ENCODE results near the gene DHRSX.
"Not testable (repeated sequence)": the region's sequence is repeated elsewhere in the genome, so short reads cannot be mapped to it uniquely, and the experiment has no call there.

DHRSX gene

DNA sequence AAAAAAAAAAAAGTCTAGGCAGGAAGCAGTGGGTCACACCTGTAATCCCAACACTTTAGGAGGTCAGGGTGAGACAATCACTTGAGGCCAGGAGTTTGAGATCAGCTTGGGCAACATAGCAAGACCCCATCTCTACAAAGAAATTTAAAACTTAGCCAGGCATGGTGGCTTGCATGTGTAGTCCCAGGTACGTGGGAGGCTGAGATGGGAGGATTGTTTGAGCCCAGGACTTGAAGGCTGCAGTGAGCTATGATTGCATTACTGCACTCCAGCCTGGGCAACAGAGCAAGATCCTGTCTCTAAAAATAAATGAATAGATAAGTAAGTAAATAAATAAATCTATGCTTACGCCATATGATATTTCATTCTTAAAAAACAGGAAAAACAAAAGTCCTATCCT, 65.3 kb downstream of the DHRSX start:
- H3K27me3 ChIP-seq (ENCODE audit: low read depth), result no peaks in the 10 kb centered on the region
- H3K4me3 ChIP-seq, result no peak overlapping the region
- in situ Hi-C loops (cut with MboI; ENCODE audit: low sequenced_read_pairs), result no loop called here
- no peak for DNase-seq (ENCODE audit: low spot score in 2 of 2)
- H3K36me3 ChIP-seq (replicated peaks), result peaks cover 7% of the 10 kb centered on the region; the same call in 1 of the 2 replicates
- H3K4me1 ChIP-seq, result peaks cover 4% of the 10 kb centered on the region; the same call in 1 of the 2 replicates
- H3K9me3 ChIP-seq, result peaks cover 5% of the 10 kb centered on the region

DNA sequence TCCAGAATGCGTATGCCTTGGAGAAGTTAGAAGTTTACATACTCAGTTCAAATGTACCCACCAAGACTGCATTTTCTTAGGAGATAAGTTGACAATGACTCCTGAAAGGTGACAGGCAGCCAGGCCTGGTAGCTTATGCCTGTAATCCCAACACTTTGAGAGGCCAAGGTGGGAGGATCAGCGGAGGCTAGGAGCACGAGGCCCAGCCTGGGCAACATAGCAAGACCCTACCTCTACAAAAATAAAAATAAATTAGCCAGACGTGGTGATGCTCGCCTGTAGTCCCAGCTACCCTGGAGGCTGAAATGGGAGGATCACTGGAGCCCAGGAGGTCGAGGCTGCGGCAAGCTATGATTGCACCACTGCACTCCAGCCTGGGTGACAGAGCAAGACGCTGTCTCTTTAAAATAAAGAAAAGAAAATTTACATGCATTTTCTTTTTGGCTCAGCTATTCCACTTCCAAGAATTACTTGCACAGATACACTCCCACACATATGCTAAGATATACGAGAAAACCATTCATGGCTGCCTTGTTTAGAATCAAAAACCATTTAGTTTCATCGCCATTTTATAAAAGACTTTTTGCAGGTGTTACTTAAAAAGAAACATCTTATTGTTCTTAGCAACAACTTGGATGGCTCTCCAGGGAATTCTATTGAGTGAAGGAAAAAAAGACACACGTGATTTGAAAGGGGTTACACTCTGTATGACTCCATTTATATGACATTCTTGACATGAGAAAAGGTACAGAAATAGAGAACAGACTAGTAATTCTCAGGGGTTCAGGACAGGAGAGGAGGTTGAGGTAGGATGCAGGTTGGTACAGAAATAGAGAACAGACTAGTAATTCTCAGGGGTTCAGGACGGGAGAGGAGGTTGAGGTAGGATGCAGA, 66.3 kb downstream of the DHRSX start:
- Histone ChIP-seq H3K36me3 (replicated peaks) (peaks cover 7% of the 10 kb centered on the region; the same call in 1 of the 2 replicates), H3K4me3 (no peak overlapping the region), H3K9me3 (peaks cover under 1% of the 10 kb centered on the region), H3K27me3 (ENCODE audit: low read depth) (no peaks in the 10 kb centered on the region), H3K4me1 (peaks cover 4% of the 10 kb centered on the region; the same call in 1 of the 2 replicates)
- in situ Hi-C loops (cut with MboI; ENCODE audit: low sequenced_read_pairs), result no loop called here
- DNase-seq (ENCODE audit: low spot score in 2 of 2), result peak in 1 of 2 experiments; percentile 4

DNA sequence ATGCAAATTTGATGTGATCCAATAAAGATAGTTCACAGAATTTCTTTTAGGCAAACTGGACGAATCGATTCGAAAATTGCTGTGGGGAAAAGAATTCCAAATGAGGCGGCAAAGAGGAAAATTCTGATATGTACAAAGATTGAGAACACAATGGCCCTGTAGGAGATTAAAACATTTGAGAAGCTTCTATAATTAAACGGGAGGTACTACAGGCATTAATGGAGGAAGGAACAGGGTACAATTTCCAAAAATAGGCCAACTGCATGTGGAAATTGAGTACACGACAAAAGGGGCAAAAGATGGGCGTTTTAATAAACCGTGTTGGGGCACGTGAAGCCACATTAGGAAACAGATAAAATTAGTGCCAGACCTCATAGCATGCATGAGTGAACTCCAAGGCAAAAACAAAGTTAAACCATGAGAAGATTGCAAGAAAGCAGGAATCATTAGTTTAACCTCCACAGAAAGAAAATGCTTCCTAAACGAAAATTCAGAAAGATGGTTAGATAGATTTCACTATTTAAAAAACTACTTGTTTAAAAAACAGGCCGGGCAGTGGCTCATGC, 68.4 kb downstream of the DHRSX start:
- in situ Hi-C loops (cut with MboI; ENCODE audit: low sequenced_read_pairs), result no loop called here
- H3K4me1 ChIP-seq, result peaks cover 4% of the 10 kb centered on the region; the same call in 1 of the 2 replicates
- no peak overlapping the region for H3K4me3 ChIP-seq
- DNase-seq (ENCODE audit: low spot score in 2 of 2), result no peak
- no peaks in the 10 kb centered on the region; the same call in 1 of the 2 replicates for H3K9me3 ChIP-seq
- peaks cover 7% of the 10 kb centered on the region; the same call in 1 of the 2 replicates for H3K36me3 ChIP-seq (replicated peaks)
- no peaks in the 10 kb centered on the region for H3K27me3 ChIP-seq (ENCODE audit: low read depth)

- peaks cover 7% of the 10 kb centered on the region; the same call in 1 of the 2 replicates for H3K36me3 ChIP-seq (replicated peaks)
- in situ Hi-C loops (cut with MboI; ENCODE audit: low sequenced_read_pairs), result no loop called here
- no peak overlapping the region for H3K4me3 ChIP-seq
- DNase-seq (ENCODE audit: low spot score in 2 of 2), result no peak
- peaks cover 4% of the 10 kb centered on the region; the same call in 1 of the 2 replicates for H3K4me1 ChIP-seq
- no peaks in the 10 kb centered on the region; the same call in 1 of the 2 replicates for H3K9me3 ChIP-seq
- H3K27me3 ChIP-seq (ENCODE audit: low read depth), result no peaks in the 10 kb centered on the region
Measured at GRCh38 chrX:2430265-2430825, 70.4 kb downstream of the DHRSX start.

DNA sequence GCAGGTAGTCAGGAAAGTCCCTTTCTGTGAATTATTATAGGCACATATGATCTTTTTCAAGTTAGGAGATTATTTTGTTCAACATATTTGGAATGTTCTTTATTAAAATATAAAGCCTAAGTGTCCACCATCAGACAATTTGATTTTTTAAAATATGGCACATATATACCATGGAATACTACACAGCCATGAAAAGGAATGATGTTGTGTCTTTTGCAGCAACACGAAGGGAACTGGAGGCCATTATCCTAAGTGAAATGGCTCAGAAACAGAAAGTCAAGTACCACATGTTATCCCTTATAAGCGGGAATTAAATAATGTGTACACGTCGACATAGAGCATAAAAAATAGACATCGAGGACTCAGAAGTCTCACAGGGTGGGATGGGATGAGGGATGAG, 73.0 kb downstream of the DHRSX start:
- Histone ChIP-seq H3K27me3 (ENCODE audit: low read depth) (no peaks in the 10 kb centered on the region), H3K4me3 (no peak overlapping the region), H3K36me3 (replicated peaks) (peaks cover 3% of the 10 kb centered on the region; the same call in 1 of the 2 replicates), H3K9me3 (no peaks in the 10 kb centered on the region), H3K4me1 (no peaks in the 10 kb centered on the region)
- in situ Hi-C loops (cut with MboI; ENCODE audit: low sequenced_read_pairs), result no loop called here
- no peak for DNase-seq (ENCODE audit: low spot score in 2 of 2)

GRCh38 chrX:2427147-2427546, 73.6 kb downstream of the DHRSX start:
- H3K4me1 ChIP-seq, result no peaks in the 10 kb centered on the region
- no peaks in the 10 kb centered on the region for H3K27me3 ChIP-seq (ENCODE audit: low read depth)
- H3K4me3 ChIP-seq, result no peak overlapping the region
- H3K9me3 ChIP-seq, result no peaks in the 10 kb centered on the region
- H3K36me3 ChIP-seq (replicated peaks), result peaks cover 3% of the 10 kb centered on the region; the same call in 1 of the 2 replicates
- DNase-seq (ENCODE audit: low spot score in 2 of 2), result no peak
- in situ Hi-C loops (cut with MboI; ENCODE audit: low sequenced_read_pairs), result no loop called here

- no peaks in the 10 kb centered on the region for H3K9me3 ChIP-seq
- in situ Hi-C loops (cut with MboI; ENCODE audit: low sequenced_read_pairs), result no loop called here
- H3K27me3 ChIP-seq (ENCODE audit: low read depth), result no peaks in the 10 kb centered on the region
- H3K4me1 ChIP-seq, result no peaks in the 10 kb centered on the region
- H3K36me3 ChIP-seq (replicated peaks), result peaks cover 7% of the 10 kb centered on the region; the same call in 1 of the 2 replicates
- DNase-seq (ENCODE audit: low spot score in 2 of 2), result no peak
- H3K4me3 ChIP-seq, result no peak overlapping the region
Measured at GRCh38 chrX:2426289-2426882, 74.4 kb downstream of the DHRSX start.

DNA sequence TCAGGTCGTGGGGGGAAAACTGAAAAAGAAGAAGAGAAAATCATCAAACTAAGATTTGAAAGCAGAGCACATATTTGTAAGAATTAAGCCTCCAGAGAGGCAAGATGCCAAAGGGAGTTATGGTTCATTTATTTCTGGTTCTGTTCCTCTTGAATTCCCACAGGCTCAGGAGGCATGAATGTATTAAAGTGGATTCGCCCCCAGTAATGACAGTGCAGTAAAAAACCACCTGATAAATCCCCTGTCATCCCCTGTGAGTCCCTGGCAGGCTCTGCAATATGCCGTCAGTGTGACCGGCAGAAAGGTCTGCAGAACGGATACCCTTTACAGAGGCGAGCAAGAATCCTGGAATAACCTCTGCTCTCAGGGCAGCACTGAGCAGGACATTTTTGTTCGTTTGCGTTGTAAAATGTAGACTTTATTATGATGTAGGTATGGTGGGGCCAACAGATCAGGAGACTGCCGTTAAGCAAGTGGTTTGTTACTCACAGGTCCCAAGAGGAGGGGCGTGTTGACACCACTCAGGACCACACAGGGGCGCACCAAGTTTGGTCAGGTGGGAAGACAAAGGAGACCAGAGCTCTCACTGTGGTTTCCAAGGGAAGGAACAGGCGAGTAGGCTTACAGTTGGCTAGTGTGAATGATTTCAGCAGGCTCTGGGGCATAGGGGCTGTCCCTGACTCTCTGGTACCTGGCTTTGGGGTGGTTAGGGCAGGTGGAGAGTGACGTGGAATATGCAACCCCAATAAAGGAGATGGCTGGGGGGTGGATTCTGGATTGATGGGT, 75.3 kb downstream of the DHRSX start:
- peaks cover 7% of the 10 kb centered on the region; the same call in 1 of the 2 replicates for H3K36me3 ChIP-seq (replicated peaks)
- no peaks in the 10 kb centered on the region for H3K4me1 ChIP-seq
- DNase-seq (ENCODE audit: low spot score in 2 of 2), result no peak
- in situ Hi-C loops (cut with MboI; ENCODE audit: low sequenced_read_pairs), result no loop called here
- no peaks in the 10 kb centered on the region for H3K27me3 ChIP-seq (ENCODE audit: low read depth)
- no peaks in the 10 kb centered on the region for H3K9me3 ChIP-seq
- no peak overlapping the region for H3K4me3 ChIP-seq

GRCh38 chrX:2424317-2424716, 76.5 kb downstream of the DHRSX start:
- no peaks in the 10 kb centered on the region for H3K4me1 ChIP-seq
- peaks cover 7% of the 10 kb centered on the region; the same call in 1 of the 2 replicates for H3K36me3 ChIP-seq (replicated peaks)
- H3K9me3 ChIP-seq, result no peaks in the 10 kb centered on the region
- H3K4me3 ChIP-seq, result no peak overlapping the region
- no peaks in the 10 kb centered on the region for H3K27me3 ChIP-seq (ENCODE audit: low read depth)
- in situ Hi-C loops (cut with MboI; ENCODE audit: low sequenced_read_pairs), result no loop called here
- no peak for DNase-seq (ENCODE audit: low spot score in 2 of 2)

GRCh38 chrX:2423899-2424298, 76.9 kb downstream of the DHRSX start:
- Histone ChIP-seq H3K36me3 (replicated peaks) (peaks cover 7% of the 10 kb centered on the region; the same call in 1 of the 2 replicates), H3K9me3 (no peaks in the 10 kb centered on the region), H3K27me3 (ENCODE audit: low read depth) (no peaks in the 10 kb centered on the region), H3K4me3 (no peak overlapping the region), H3K4me1 (no peaks in the 10 kb centered on the region)
- no peak for DNase-seq (ENCODE audit: low spot score in 2 of 2)
- in situ Hi-C loops (cut with MboI; ENCODE audit: low sequenced_read_pairs), result no loop called here

DNA sequence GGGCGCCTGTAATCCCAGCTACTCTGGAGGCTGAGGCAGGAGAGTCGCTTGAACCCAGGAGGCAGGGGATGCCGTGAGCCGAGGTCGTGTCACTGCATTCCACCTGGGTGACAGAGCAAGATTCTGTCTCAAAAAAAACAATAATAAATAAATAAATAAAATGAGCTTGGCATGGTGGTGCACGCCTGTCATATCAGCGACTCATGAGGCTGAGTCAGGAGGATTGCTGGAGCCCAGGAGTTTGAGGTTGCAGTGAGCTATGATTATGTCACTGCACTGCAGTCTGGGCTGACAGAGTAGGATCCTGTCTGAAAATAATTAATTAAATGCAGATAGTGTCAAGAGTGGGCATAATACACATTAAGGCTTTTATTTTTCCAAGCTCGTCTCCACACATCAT, 77.5 kb downstream of the DHRSX start:
- no peak for DNase-seq (ENCODE audit: low spot score in 2 of 2)
- Histone ChIP-seq H3K27me3 (ENCODE audit: low read depth) (no peaks in the 10 kb centered on the region), H3K4me3 (no peak overlapping the region), H3K4me1 (no peaks in the 10 kb centered on the region), H3K9me3 (no peaks in the 10 kb centered on the region), H3K36me3 (replicated peaks) (peaks cover 7% of the 10 kb centered on the region; the same call in 1 of the 2 replicates)
- in situ Hi-C loops (cut with MboI; ENCODE audit: low sequenced_read_pairs), result no loop called here

DNA sequence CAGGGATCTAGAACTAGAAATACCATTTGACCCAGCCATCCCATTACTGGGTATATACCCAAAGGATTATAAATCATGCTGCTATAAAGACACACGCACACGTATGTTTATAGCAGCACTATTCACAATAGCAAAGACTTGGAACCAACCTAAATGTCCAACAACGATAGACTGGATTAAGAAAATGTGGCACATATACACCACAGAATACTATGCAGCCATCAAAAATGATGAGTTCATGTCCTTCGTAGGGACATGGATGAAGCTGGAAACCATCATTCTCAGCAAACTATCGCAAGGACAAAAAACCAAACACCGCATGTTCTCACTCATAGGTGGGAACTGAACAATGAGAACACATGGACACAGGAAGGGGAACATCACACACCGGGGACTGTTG, 81.4 kb downstream of the DHRSX start:
- H3K4me3 ChIP-seq; H3K4me1 ChIP-seq; in situ Hi-C loops (cut with MboI; ENCODE audit: low sequenced_read_pairs); H3K27me3 ChIP-seq (ENCODE audit: low read depth); DNase-seq (ENCODE audit: low spot score in 2 of 2); H3K9me3 ChIP-seq; H3K36me3 ChIP-seq (replicated peaks): not testable (repeated sequence)

GRCh38 chrX:2418000-2418399, 82.8 kb downstream of the DHRSX start:
- no peaks in the 10 kb centered on the region for H3K9me3 ChIP-seq
- H3K36me3 ChIP-seq (replicated peaks), result 0 out of 2 replicates have a peak, but pooled peaks cover 3% of the 10 kb centered on the region
- no peak overlapping the region for H3K4me3 ChIP-seq
- no peak for DNase-seq (ENCODE audit: low spot score in 2 of 2)
- H3K27me3 ChIP-seq (ENCODE audit: low read depth), result no peaks in the 10 kb centered on the region
- no peaks in the 10 kb centered on the region for H3K4me1 ChIP-seq
- in situ Hi-C loops (cut with MboI; ENCODE audit: low sequenced_read_pairs), result no loop called here
